Jurkat, Clone E6-1 (cell line): ENCODE data around the gene CCDC85A.

Source experiments
- DNase-seq: peaks from one replicate; pipeline ENCODE4 v3.0.0-alpha.2; 2011; ENCODE audit warnings: low read depth, low spot score
- H3K4me3 ChIP-seq: 2 replicates; pipeline ENCODE4 v1.5.1; 2011; ENCODE audit warnings: mild to moderate bottlenecking, low read length, control low read depth, moderate library complexity

CCDC85A gene

DNA sequence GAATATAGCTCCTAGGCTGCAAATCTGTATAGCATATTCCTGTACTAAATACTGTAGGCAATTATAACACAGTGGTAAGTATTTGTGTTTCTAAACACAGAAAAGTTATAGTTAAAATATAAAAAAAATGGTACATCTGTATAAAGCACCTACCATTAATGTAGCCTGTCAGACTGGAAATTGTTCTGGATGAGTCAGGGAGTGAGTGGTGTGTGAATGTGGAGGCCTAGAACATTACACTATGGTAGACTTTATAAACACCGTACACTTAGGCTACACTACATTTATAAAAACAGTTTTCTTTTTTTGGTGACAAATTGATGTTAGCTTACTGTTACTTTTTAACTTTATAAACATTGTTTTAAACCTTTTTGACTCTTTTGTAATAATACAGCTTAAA is 226.3 kb downstream of the CCDC85A start:
- no peak for DNase-seq
- H3K4me3 ChIP-seq: no peak overlapping the region

DNA sequence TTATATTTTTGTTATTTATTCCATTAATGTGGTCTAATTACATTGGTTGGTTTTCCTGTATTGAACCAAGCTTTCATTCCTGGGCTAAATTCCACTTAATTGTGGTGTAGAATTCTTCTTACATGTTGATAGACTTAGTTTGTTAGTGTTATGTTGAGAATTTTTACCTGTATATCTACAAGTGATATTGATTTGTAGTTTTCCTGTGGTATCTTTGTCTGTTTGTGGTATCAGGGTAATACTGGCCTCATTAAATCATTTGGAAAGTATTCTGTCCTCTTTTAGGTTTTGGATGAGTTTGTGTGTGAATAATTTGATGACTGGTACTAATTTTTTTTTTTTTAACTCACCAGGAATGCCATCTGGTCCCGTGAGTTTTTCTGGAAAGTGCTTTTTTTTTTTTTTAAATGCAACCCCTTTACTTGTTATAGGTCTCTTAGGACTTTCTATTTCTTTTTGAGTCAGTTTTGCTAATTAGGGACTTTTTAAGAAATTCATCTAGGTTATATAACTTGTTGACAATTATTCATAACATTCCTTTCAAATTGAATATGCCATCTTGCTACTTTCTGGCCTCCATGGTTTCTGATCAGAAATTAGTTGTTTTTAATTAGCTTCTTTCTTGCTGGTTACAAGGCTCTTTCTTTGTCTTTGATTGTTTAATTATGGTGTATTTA is 232.8 kb downstream of the CCDC85A start:
- DNase-seq: no peak
- H3K4me3 ChIP-seq: no peak overlapping the region
